CD14-positive monocyte (primary cell): ENCODE measurements around the gene PLXND1. TPM values are rescaled to one million over a fixed set of nuclear protein-coding genes. Genes with fewer than 3 reads are reported as not detected.

Source experiments
- DNase-seq, 3 donors: peaks; one replicate each; pipeline ENCODE4 v3.0.0-alpha.2; 2011 to 2022
- H2AFZ ChIP-seq: 2 replicates; pipeline ENCODE4 v1.6.0; 2012; ENCODE audit warnings: mild to moderate bottlenecking, low read depth, low read length, inconsistent platforms; ENCODE audit not compliant: insufficient read depth, poor library complexity, severe bottlenecking
- H3K27ac ChIP-seq, 2 donors: 1 replicate in 1 of 2; 2 replicates in 1 of 2; pipeline ENCODE4 v1.5.1; 2012 to 2013; ENCODE audit warnings: low read length in 2 of 2, control low read depth in 1 of 2, inconsistent platforms in 1 of 2, low read depth in 1 of 2, mild to moderate bottlenecking in 1 of 2
- H3K27me3 ChIP-seq, 2 donors: one replicate each; pipeline versions ENCODE4 v1.6.0 to v1.6.1; 2011 to 2013; ENCODE audit warnings: low read length in 2 of 2; ENCODE audit not compliant: control insufficient read depth in 2 of 2, insufficient read depth in 2 of 2
- H3K36me3 ChIP-seq, 2 donors: replicated peaks in 1 of 2; 1 replicate in 1 of 2; 2 replicates in 1 of 2; pipeline versions ENCODE4 v1.5.1 to v1.6.1; 2012 to 2013; ENCODE audit warnings: low read length in 2 of 2, control low read depth in 1 of 2, inconsistent platforms in 1 of 2, mild to moderate bottlenecking in 1 of 2; ENCODE audit not compliant: insufficient read depth in 2 of 2, control insufficient read depth in 1 of 2
- H3K4me1 ChIP-seq, 2 donors: 1 replicate in 1 of 2; 2 replicates in 1 of 2; pipeline versions ENCODE4 v1.5.1 to v1.6.1; 2012 to 2013; ENCODE audit warnings: low read length in 2 of 2, control low read depth in 1 of 2, inconsistent platforms in 1 of 2, mild to moderate bottlenecking in 1 of 2, moderate library complexity in 1 of 2; ENCODE audit not compliant: insufficient read depth in 2 of 2, control insufficient read depth in 1 of 2
- H3K4me2 ChIP-seq: replicated peaks from 2 replicates; pipeline ENCODE3; 2012; ENCODE audit warnings: low read length, moderate library complexity, mild to moderate bottlenecking; ENCODE audit not compliant: poor library complexity, severe bottlenecking; ENCODE audit errors: extremely low read depth
- H3K4me3 ChIP-seq, 3 experiments: fragments of 200-600 bp in 1 of 3; sonication (generic) in 1 of 3; replicated peaks in 1 of 3; 1 replicate in 2 of 3; 2 replicates in 1 of 3; pipeline ENCODE4 v1.5.1; 2011 to 2013; ENCODE audit warnings: low read length in 3 of 3, mild to moderate bottlenecking in 3 of 3, control low read depth in 2 of 3, low read depth in 2 of 3, inconsistent platforms in 1 of 3, moderate library complexity in 1 of 3
- H3K79me2 ChIP-seq: 2 replicates; pipeline ENCODE4 v1.6.0; 2012; ENCODE audit warnings: mild to moderate bottlenecking, control low read depth, inconsistent platforms, low read length, moderate library complexity; ENCODE audit not compliant: insufficient read depth
- H3K9ac ChIP-seq: 2 replicates; pipeline ENCODE4 v1.6.0; 2017; ENCODE audit warnings: low read length, mild to moderate bottlenecking; ENCODE audit not compliant: insufficient read depth, poor library complexity, severe bottlenecking
- H3K9me3 ChIP-seq, 2 donors: replicated peaks in 1 of 2; 1 replicate in 1 of 2; 2 replicates in 1 of 2; pipeline versions ENCODE4 v1.5.1 to v1.6.1; 2012 to 2013; ENCODE audit warnings: low read length in 2 of 2, control low read depth in 1 of 2; ENCODE audit not compliant: control insufficient read depth in 1 of 2, insufficient read depth in 1 of 2
- H4K20me1 ChIP-seq: 2 replicates; pipeline ENCODE4 v1.6.0; 2012; ENCODE audit warnings: mild to moderate bottlenecking, low read length, control low read depth, moderate library complexity; ENCODE audit not compliant: insufficient read depth
- H3K27ac Mint-ChIP-seq, 7 donors: one replicate each; pipeline ENCODE4 v1.8.0; 2020; ENCODE audit warnings: mild to moderate bottlenecking in 7 of 7, mixed read lengths in 7 of 7, moderate library complexity in 6 of 7, inconsistent platforms in 2 of 7
- H3K27me3 Mint-ChIP-seq, 3 donors: one replicate each; pipeline ENCODE4 v1.8.0; 2021 to 2022; ENCODE audit warnings: low read depth in 3 of 3, mild to moderate bottlenecking in 3 of 3, mixed read lengths in 3 of 3, moderate library complexity in 3 of 3, inconsistent platforms in 1 of 3
- H3K36me3 Mint-ChIP-seq, 2 donors: one replicate each; pipeline ENCODE4 v1.8.0; 2020; ENCODE audit warnings: mixed read lengths in 2 of 2, inconsistent platforms in 1 of 2, mild to moderate bottlenecking in 1 of 2
- H3K4me1 Mint-ChIP-seq: one replicate; pipeline ENCODE4 v1.8.0; 2020; ENCODE audit warnings: mild to moderate bottlenecking, mixed read lengths
- H3K4me3 Mint-ChIP-seq, 2 donors: one replicate each; pipeline ENCODE4 v1.8.0; 2020; ENCODE audit warnings: mild to moderate bottlenecking in 2 of 2, mixed read lengths in 2 of 2, moderate library complexity in 1 of 2
- H3K9me3 Mint-ChIP-seq, 7 donors: one replicate each; pipeline ENCODE4 v1.8.0; 2020 to 2022; ENCODE audit warnings: mixed read lengths in 7 of 7, mild to moderate bottlenecking in 6 of 7, moderate library complexity in 6 of 7, inconsistent platforms in 2 of 7
- whole genome bisulfite sequencing: methylation state at CpG from one replicate; pipeline ENCODE4 v1.1.5; 2013; ENCODE audit warnings: missing lambda C conversion rate; ENCODE audit not compliant: insufficient coverage; 5-methylcytosine and 5-hydroxymethylcytosine counted together
- intact Hi-C, 2 donors: fragments of 100-400 bp; cut with micrococcal nuclease; formaldehyde crosslinking; loops; one replicate each; pipeline versions ENCODE4 v1.15.0 to v1.15.1; 2023
- polyA plus RNA-seq, 3 donors: library from polyadenylated mRNA; depleted of rRNA in 1 of 3; unstranded in 2 of 3; stranded (reverse) in 1 of 3; fragments of 300-500 nt in 2 of 3; fragments of >200 nt in 1 of 3; fragmentation: Illumina TruSeq in 2 of 3; gene quantifications; 1 replicate in 2 of 3; 2 replicates in 1 of 3; pipeline ENCODE4 v1.2.3, GENCODE V29; 2012 to 2021
- TF ChIP-seq, protein P1 (sequence below): fragments of 200-600 bp; IDR thresholded peaks from one replicate; pipeline ENCODE4 v1.8.0; 2022; ENCODE audit warnings: antibody characterized with exemption, mild to moderate bottlenecking

The PLXND1 gene
- polyA plus RNA-seq, 3 donors: 7.1 to 170 (median 9.9) TPM

DNA sequence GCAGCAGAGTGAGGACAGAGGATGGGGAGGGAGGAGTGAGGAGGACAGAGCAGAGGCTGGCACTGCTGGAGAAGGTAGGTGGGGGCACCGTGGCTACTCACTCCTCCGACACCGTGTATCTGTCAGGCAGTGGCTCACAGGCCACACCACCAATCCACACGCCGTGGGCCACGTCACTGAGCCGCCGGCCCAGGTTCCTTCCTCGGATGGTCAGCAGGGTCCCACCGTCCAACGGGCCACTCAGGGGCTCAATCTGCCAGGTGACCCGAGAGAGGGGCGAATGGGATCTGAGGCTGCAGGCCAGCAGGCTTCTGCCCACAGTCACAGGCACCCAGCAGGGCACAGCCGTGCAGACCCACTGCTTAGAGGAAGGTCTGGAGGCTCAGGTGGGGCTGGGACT lies 33.0 kb downstream of the PLXND1 start:
- Histone ChIP-seq H3K79me2 (peaks cover 21% of the 10 kb centered on the region), H3K9ac (no peak overlapping the region), H3K9me3 (no peaks in the 10 kb centered on the region), H3K4me2 (no peak overlapping the region), H3K27me3 (no peaks in the 10 kb centered on the region), H4K20me1 (peaks cover 19% of the 10 kb centered on the region), H3K27ac (no peak overlapping the region), H2AFZ (no peak overlapping the region), H3K4me1 (peaks cover 24 to 26% of the 10 kb centered on the region in 2 donors), H3K4me3 (no peak overlapping the region), H3K36me3 (peaks cover 65 to 80% of the 10 kb centered on the region in 2 donors)
- Mint-ChIP-seq H3K9me3 (no peaks in the 10 kb centered on the region), H3K27ac (peak overlapping the region in 3 of 7 donors; percentile 36 to 67 (median 38)), H3K36me3 (peaks cover 60 to 75% of the 10 kb centered on the region in 2 donors), H3K27me3 (peaks cover 0 to 3% (median 0%) of the 10 kb centered on the region in 3 donors), H3K4me3 (no peak overlapping the region), H3K4me1 (peaks cover 26% of the 10 kb centered on the region)
- no peak for DNase-seq
- WGBS: 95% methylated on average over 11 of the region's 14 CpGs
- TF ChIP-seq, protein P1, sequence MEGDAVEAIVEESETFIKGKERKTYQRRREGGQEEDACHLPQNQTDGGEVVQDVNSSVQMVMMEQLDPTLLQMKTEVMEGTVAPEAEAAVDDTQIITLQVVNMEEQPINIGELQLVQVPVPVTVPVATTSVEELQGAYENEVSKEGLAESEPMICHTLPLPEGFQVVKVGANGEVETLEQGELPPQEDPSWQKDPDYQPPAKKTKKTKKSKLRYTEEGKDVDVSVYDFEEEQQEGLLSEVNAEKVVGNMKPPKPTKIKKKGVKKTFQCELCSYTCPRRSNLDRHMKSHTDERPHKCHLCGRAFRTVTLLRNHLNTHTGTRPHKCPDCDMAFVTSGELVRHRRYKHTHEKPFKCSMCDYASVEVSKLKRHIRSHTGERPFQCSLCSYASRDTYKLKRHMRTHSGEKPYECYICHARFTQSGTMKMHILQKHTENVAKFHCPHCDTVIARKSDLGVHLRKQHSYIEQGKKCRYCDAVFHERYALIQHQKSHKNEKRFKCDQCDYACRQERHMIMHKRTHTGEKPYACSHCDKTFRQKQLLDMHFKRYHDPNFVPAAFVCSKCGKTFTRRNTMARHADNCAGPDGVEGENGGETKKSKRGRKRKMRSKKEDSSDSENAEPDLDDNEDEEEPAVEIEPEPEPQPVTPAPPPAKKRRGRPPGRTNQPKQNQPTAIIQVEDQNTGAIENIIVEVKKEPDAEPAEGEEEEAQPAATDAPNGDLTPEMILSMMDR: no peak
- intact Hi-C loops: no loop called here

DNA sequence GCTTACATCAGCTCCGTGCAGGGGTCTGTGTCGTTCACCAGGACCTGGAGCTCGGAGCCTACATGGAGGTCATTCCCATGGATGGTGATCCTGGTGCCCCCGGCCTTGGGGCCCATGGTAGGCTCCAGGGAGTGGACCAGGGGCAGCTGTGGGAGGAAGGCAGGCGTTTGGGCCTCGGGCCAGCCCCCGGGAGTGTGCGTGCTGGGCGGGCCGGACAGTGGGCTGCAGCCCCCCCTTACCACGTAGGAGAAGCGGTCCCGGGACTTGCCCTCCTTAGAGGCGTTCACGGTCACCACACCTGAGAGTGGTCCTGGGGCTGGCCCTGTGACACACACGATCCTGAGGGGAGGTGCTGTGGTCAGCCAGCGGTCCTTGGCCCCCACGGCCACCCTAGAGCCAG lies 33.9 kb downstream of the PLXND1 start:
- DNase-seq: no peak
- H2AFZ ChIP-seq: no peak overlapping the region
- TF ChIP-seq, protein P1: no peak
- H3K4me2 ChIP-seq: no peak overlapping the region
- H3K79me2 ChIP-seq: peaks cover 14% of the 10 kb centered on the region
- H3K36me3 ChIP-seq: peaks cover 74 to 89% of the 10 kb centered on the region in 2 donors
- Mint-ChIP-seq H3K4me3 (no peak overlapping the region), H3K27me3 (peaks cover 0 to 3% (median 0%) of the 10 kb centered on the region in 3 donors), H3K4me1 (peaks cover 17% of the 10 kb centered on the region), H3K27ac (no peak overlapping the region), H3K9me3 (no peaks in the 10 kb centered on the region), H3K36me3 (peaks cover 66 to 83% of the 10 kb centered on the region in 2 donors)
- H4K20me1 ChIP-seq: peaks cover 15% of the 10 kb centered on the region
- H3K27me3 ChIP-seq: no peaks in the 10 kb centered on the region
- H3K4me3 ChIP-seq: no peak overlapping the region
- H3K9ac ChIP-seq: no peak overlapping the region
- no peak overlapping the region for H3K27ac ChIP-seq
- intact Hi-C loops: no loop called here
- no peaks in the 10 kb centered on the region for H3K9me3 ChIP-seq
- peaks cover 15 to 17% of the 10 kb centered on the region in 2 donors for H3K4me1 ChIP-seq
- 93% methylated on average over 13 of the region's 18 CpGs for WGBS
